Aorta (tissue), 5 donors: ENCODE data around the gene MYDGF. TPM values are rescaled to one million over a fixed set of nuclear protein-coding genes. Genes with fewer than 3 reads are reported as not detected.
"Not testable (repeated sequence)": the region's sequence is repeated elsewhere in the genome, so short reads cannot be mapped to it uniquely, and the experiment has no call there.

ENCODE experiments used
- ATAC-seq: fragments of 200-7000 bp; cut with Tn5 transposase; one replicate; pipeline ENCODE4 v1.9.1; 2022; ENCODE audit warnings: moderate library complexity; ENCODE audit not compliant: low FRiP score
- DNase-seq, 2 donors: peaks; one replicate each; pipeline ENCODE4 v3.0.0-alpha.2; 2020
- H3K27ac ChIP-seq, 2 donors: one replicate each; pipeline ENCODE4 v1.5.1; 2013; ENCODE audit warnings: low read length in 2 of 2, mild to moderate bottlenecking in 2 of 2, moderate library complexity in 2 of 2, control low read depth in 1 of 2, inconsistent platforms in 1 of 2, low read depth in 1 of 2
- H3K27me3 ChIP-seq, 2 donors: one replicate each; pipeline ENCODE4 v1.6.1; 2013; ENCODE audit warnings: control low read depth in 1 of 2, low read length in 1 of 2, mild to moderate bottlenecking in 1 of 2, moderate library complexity in 1 of 2; ENCODE audit not compliant: insufficient read depth in 2 of 2, control insufficient read depth in 1 of 2
- H3K36me3 ChIP-seq, 2 donors: one replicate each; pipeline ENCODE4 v1.6.1; 2013; ENCODE audit warnings: control low read depth in 1 of 2, low read length in 1 of 2, mild to moderate bottlenecking in 1 of 2; ENCODE audit not compliant: insufficient read depth in 2 of 2, control insufficient read depth in 1 of 2
- H3K4me1 ChIP-seq, 2 donors: one replicate each; pipeline ENCODE4 v1.6.1; 2013; ENCODE audit warnings: low read length in 2 of 2, control low read depth in 1 of 2, mild to moderate bottlenecking in 1 of 2, moderate library complexity in 1 of 2; ENCODE audit not compliant: insufficient read depth in 2 of 2, control insufficient read depth in 1 of 2
- H3K4me3 ChIP-seq, 2 donors: one replicate each; pipeline ENCODE4 v1.5.1; 2013; ENCODE audit warnings: low read length in 2 of 2, control low read depth in 1 of 2, mild to moderate bottlenecking in 1 of 2
- H3K9me3 ChIP-seq: one replicate; pipeline ENCODE4 v1.6.1; 2013; ENCODE audit warnings: mild to moderate bottlenecking, low read length; ENCODE audit not compliant: control insufficient read depth
- WGBS, 2 donors: extraction: QIAGEN DNeasy Blood & Tissue Kit; methylation state at CpG; one replicate each; pipeline ENCODE4 v1.1.7; 2013; 5-methylcytosine and 5-hydroxymethylcytosine counted together
- intact Hi-C, 2 donors: fragments of 100-400 bp; cut with DNase I; formaldehyde crosslinking; loops; one replicate each; pipeline versions ENCODE4 v1.14.2 to v1.15.0; 2022
- polyA plus RNA-seq, 2 donors: library from polyadenylated mRNA; stranded (reverse); fragments of 200-250 nt; gene quantifications; one replicate each; pipeline ENCODE4 v1.2.3, GENCODE V29; 2013
- total RNA-seq, 2 donors: library from RNA; stranded (reverse); fragmentation: NEBNext Ultra II Directional; extraction: Animal tissue kit (Norgen Biotek cat#: 25700); gene quantifications; one replicate each; pipeline ENCODE4 v1.2.1, GENCODE V29; 2021
- donor health status: healthy with polysubstance abuse.
- donor health status: Bipolar disorder and iron deficiency.
- donor health status: DM: no; HTN: no; CAD: no.
- donor health status: DM: no; HTN: no; CAD: no.
- donor health status: DM: yes; HTN: yes; CAD: no.

MYDGF gene
- total and polyA plus RNA-seq, 4 donors: 59.4 to 117 (median 68.9) TPM

GRCh38 chr19:4687396-4687795 is 17.3 kb upstream of the MYDGF start:
- peaks cover 3 to 10% of the 10 kb centered on the region in 2 donors for H3K36me3 ChIP-seq
- H3K4me1 ChIP-seq: no peaks in the 10 kb centered on the region
- H3K9me3 ChIP-seq: no peaks in the 10 kb centered on the region
- no peak overlapping the region for H3K27ac ChIP-seq
- ATAC-seq: no peak
- DNase-seq: no peak
- no peaks in the 10 kb centered on the region for H3K27me3 ChIP-seq
- H3K4me3 ChIP-seq: no peak overlapping the region
- intact Hi-C loops: no loop called here
- 79% methylated on average over 11 of the region's 11 CpGs for WGBS, 2 donors

- Histone ChIP-seq H3K4me1 (no peaks in the 10 kb centered on the region), H3K9me3 (no peaks in the 10 kb centered on the region), H3K27ac (no peak overlapping the region), H3K4me3 (no peak overlapping the region), H3K27me3 (no peaks in the 10 kb centered on the region), H3K36me3 (peaks cover 3 to 10% of the 10 kb centered on the region in 2 donors)
- WGBS, 2 donors: 96 to 97% methylated on average over 10 of the region's 10 CpGs
- intact Hi-C loops: no loop called here
- DNase-seq (no peak), ATAC-seq (no peak)
These were observed 16.6 kb upstream of the MYDGF start for GRCh38 chr19:4686700-4687099.

- Histone ChIP-seq H3K27ac (no peak overlapping the region), H3K4me3 (no peak overlapping the region), H3K4me1 (no peaks in the 10 kb centered on the region), H3K27me3 (no peaks in the 10 kb centered on the region), H3K9me3 (no peaks in the 10 kb centered on the region), H3K36me3 (peaks cover 3 to 5% of the 10 kb centered on the region in 2 donors)
- WGBS, 2 donors: 89 to 91% methylated on average over 28 of the region's 28 CpGs
- no peak for DNase-seq
- ATAC-seq: no peak
- intact Hi-C loops: no loop called here
These were observed 14.4 kb upstream of the MYDGF start for GRCh38 chr19:4684312-4685095.

GRCh38 chr19:4682417-4683200 is 12.5 kb upstream of the MYDGF start:
- Histone ChIP-seq H3K9me3 (no peaks in the 10 kb centered on the region), H3K27me3 (no peaks in the 10 kb centered on the region), H3K36me3 (peaks cover 2 to 3% of the 10 kb centered on the region in 2 donors), H3K4me3 (no peak overlapping the region), H3K4me1 (no peaks in the 10 kb centered on the region), H3K27ac (no peak overlapping the region)
- WGBS, 2 donors: 95 to 96% methylated on average over 27 to 45 of the region's 45 CpGs
- intact Hi-C loops: no loop called here
- DNase-seq: no peak
- ATAC-seq: no peak

GRCh38 chr19:4680021-4680420 is 9.9 kb upstream of the MYDGF start:
- H3K9me3 ChIP-seq, H3K4me3 ChIP-seq, H3K27me3 ChIP-seq, H3K27ac ChIP-seq, H3K36me3 ChIP-seq, intact Hi-C loops, H3K4me1 ChIP-seq, ATAC-seq, DNase-seq: not testable (repeated sequence)
- WGBS, 2 donors: 97% methylated on average over 7 of the region's 7 CpGs

- no peak overlapping the region for H3K27ac ChIP-seq
- ATAC-seq: peak; percentile 39
These were observed 9.0 kb upstream of the MYDGF start for GRCh38 chr19:4678881-4679790.

GRCh38 chr19:4676955-4677731 is 7.0 kb upstream of the MYDGF start:
- Histone ChIP-seq H3K27ac (no peak overlapping the region), H3K4me3 (no peak overlapping the region), H3K9me3 (no peaks in the 10 kb centered on the region), H3K27me3 (no peaks in the 10 kb centered on the region), H3K4me1 (no peaks in the 10 kb centered on the region), H3K36me3 (no peaks in the 10 kb centered on the region)
- no peak for DNase-seq
- WGBS, 2 donors: 72 to 75% methylated on average over 17 of the region's 17 CpGs
- intact Hi-C loops: no loop called here
- no peak for ATAC-seq

More at GRCh38 chr19:4678881-4679790, 9.0 kb upstream of the MYDGF start:
- Histone ChIP-seq H3K36me3 (no peaks in the 10 kb centered on the region), H3K4me3 (no peak overlapping the region), H3K9me3 (no peaks in the 10 kb centered on the region), H3K27me3 (no peaks in the 10 kb centered on the region), H3K4me1 (no peaks in the 10 kb centered on the region)
- no peak for DNase-seq
- intact Hi-C loops: no loop called here
- 59 to 72% methylated on average over 34 of the region's 34 CpGs for WGBS, 2 donors

- no peak overlapping the region for H3K27ac ChIP-seq
- no peaks in the 10 kb centered on the region for H3K36me3 ChIP-seq
- H3K4me3 ChIP-seq: no peak overlapping the region
- ATAC-seq: no peak
- H3K27me3 ChIP-seq: no peaks in the 10 kb centered on the region
- intact Hi-C loops: no loop called here
- DNase-seq: no peak
- WGBS, 2 donors: 90% methylated on average over 16 of the region's 16 CpGs
- H3K9me3 ChIP-seq: no peaks in the 10 kb centered on the region
- no peaks in the 10 kb centered on the region for H3K4me1 ChIP-seq
These were observed 5.2 kb upstream of the MYDGF start for GRCh38 chr19:4675346-4675745.
